Mononuclear cell (primary cell): Measurements from ENCODE around the gene JAG2. TPM values are rescaled to one million over a fixed set of nuclear protein-coding genes. Genes with fewer than 3 reads are reported as not detected.

Source experiments
- H3K27me3 ChIP-seq: 2 replicates; pipeline ENCODE4 v1.6.0; 2011; ENCODE audit warnings: low read length, control low read depth; ENCODE audit not compliant: insufficient read depth
- H3K4me1 ChIP-seq: 2 replicates; pipeline ENCODE4 v1.5.1; 2011; ENCODE audit warnings: mild to moderate bottlenecking, low read length, control low read depth; ENCODE audit not compliant: insufficient read depth
- H3K4me3 ChIP-seq: 2 replicates; pipeline ENCODE4 v1.5.1; 2011; ENCODE audit warnings: mild to moderate bottlenecking, low read length, moderate library complexity
- H3K9me3 ChIP-seq: 2 replicates; pipeline ENCODE4 v1.5.1; 2011; ENCODE audit warnings: low read depth, mild to moderate bottlenecking, control low read depth, low read length
- total RNA-seq: library from RNA; depleted of rRNA; stranded (reverse); fragments of >200 nt; gene quantifications from one replicate; pipeline ENCODE4 v1.2.3, GENCODE V29; 2012

Gene JAG2
- total RNA-seq, 1 donor = 0.42 TPM

GRCh38 chr14:105147671-105148603, 20.6 kb downstream of the JAG2 start:
- Histone ChIP-seq H3K27me3 (no peaks in the 10 kb centered on the region), H3K4me3 (no peak overlapping the region), H3K4me1 (no peaks in the 10 kb centered on the region), H3K9me3 (no peaks in the 10 kb centered on the region)

- Histone ChIP-seq H3K4me1 (no peaks in the 10 kb centered on the region), H3K9me3 (no peaks in the 10 kb centered on the region), H3K4me3 (no peak overlapping the region), H3K27me3 (no peaks in the 10 kb centered on the region)
Measured at GRCh38 chr14:105146976-105147635, 21.5 kb downstream of the JAG2 start.

- no peaks in the 10 kb centered on the region for H3K27me3 ChIP-seq
- H3K4me1 ChIP-seq = no peaks in the 10 kb centered on the region
- no peak overlapping the region for H3K4me3 ChIP-seq
- H3K9me3 ChIP-seq = no peaks in the 10 kb centered on the region
Measured at GRCh38 chr14:105146181-105146975, 22.2 kb downstream of the JAG2 start.

- no peaks in the 10 kb centered on the region for H3K4me1 ChIP-seq
- no peaks in the 10 kb centered on the region for H3K9me3 ChIP-seq
- no peak overlapping the region for H3K4me3 ChIP-seq
- no peaks in the 10 kb centered on the region for H3K27me3 ChIP-seq
Measured at GRCh38 chr14:105145381-105146180, 23.0 kb downstream of the JAG2 start.

GRCh38 chr14:105144666-105145380, 23.8 kb downstream of the JAG2 start:
- H3K27me3 ChIP-seq = no peaks in the 10 kb centered on the region
- no peak overlapping the region for H3K4me3 ChIP-seq
- H3K9me3 ChIP-seq = no peaks in the 10 kb centered on the region
- H3K4me1 ChIP-seq = no peaks in the 10 kb centered on the region

GRCh38 chr14:105144026-105144665, 24.4 kb downstream of the JAG2 start:
- no peaks in the 10 kb centered on the region for H3K27me3 ChIP-seq
- no peak overlapping the region for H3K4me3 ChIP-seq
- no peaks in the 10 kb centered on the region for H3K9me3 ChIP-seq
- no peaks in the 10 kb centered on the region for H3K4me1 ChIP-seq

GRCh38 chr14:105143451-105144025, 25.0 kb downstream of the JAG2 start:
- Histone ChIP-seq H3K4me3 (no peak overlapping the region), H3K9me3 (no peaks in the 10 kb centered on the region), H3K4me1 (no peaks in the 10 kb centered on the region), H3K27me3 (no peaks in the 10 kb centered on the region)

GRCh38 chr14:105142651-105143450, 25.7 kb downstream of the JAG2 start:
- Histone ChIP-seq H3K4me3 (no peak overlapping the region), H3K27me3 (no peaks in the 10 kb centered on the region), H3K9me3 (no peaks in the 10 kb centered on the region), H3K4me1 (no peaks in the 10 kb centered on the region)

- Histone ChIP-seq H3K9me3 (no peaks in the 10 kb centered on the region), H3K4me3 (no peak overlapping the region), H3K27me3 (no peaks in the 10 kb centered on the region), H3K4me1 (no peaks in the 10 kb centered on the region)
Measured at GRCh38 chr14:105141486-105142281, 26.9 kb downstream of the JAG2 start.

GRCh38 chr14:105141026-105141425, 27.6 kb downstream of the JAG2 start:
- no peaks in the 10 kb centered on the region for H3K4me1 ChIP-seq
- no peaks in the 10 kb centered on the region for H3K27me3 ChIP-seq
- H3K9me3 ChIP-seq = no peaks in the 10 kb centered on the region
- H3K4me3 ChIP-seq = no peak overlapping the region

GRCh38 chr14:105140581-105140980, 28.0 kb downstream of the JAG2 start:
- Histone ChIP-seq H3K4me3 (no peak overlapping the region), H3K4me1 (no peaks in the 10 kb centered on the region), H3K9me3 (no peaks in the 10 kb centered on the region), H3K27me3 (no peaks in the 10 kb centered on the region)

GRCh38 chr14:105139831-105140239, 28.7 kb downstream of the JAG2 start:
- Histone ChIP-seq H3K9me3 (no peaks in the 10 kb centered on the region), H3K27me3 (no peaks in the 10 kb centered on the region), H3K4me3 (no peak overlapping the region), H3K4me1 (no peaks in the 10 kb centered on the region)
